Neural progenitor cell (in vitro differentiated cells): Measurements from ENCODE around the gene PYCR2. TPM values are rescaled to one million over a fixed set of nuclear protein-coding genes. Genes with fewer than 3 reads are reported as not detected.
"Not testable (repeated sequence)": the region's sequence is repeated elsewhere in the genome, so short reads cannot be mapped to it uniquely, and the experiment has no call there.

ENCODE experiments used
- DNase-seq: peaks from one replicate; pipeline ENCODE4 v3.0.0-alpha.2; 2016; ENCODE audit warnings: low spot score
- H2AFZ ChIP-seq: fragments of 200-600 bp; sonication (generic); replicated peaks from 2 replicates; pipeline ENCODE4 v1.6.1; 2016; ENCODE audit warnings: antibody characterized with exemption
- H3F3A ChIP-seq: fragments of 200-600 bp; sonication (generic); 2 replicates; pipeline ENCODE4 v1.6.1; 2016; ENCODE audit warnings: antibody characterized with exemption, low read depth
- H3K27ac ChIP-seq: fragments of 200-600 bp; sonication (generic); 2 replicates; pipeline ENCODE4 v1.5.1; 2016; ENCODE audit warnings: mild to moderate bottlenecking
- H3K27me3 ChIP-seq: fragments of 200-600 bp; sonication (generic); 2 replicates; pipeline ENCODE4 v1.6.1; 2016; ENCODE audit warnings: mild to moderate bottlenecking, moderate library complexity
- H3K36me3 ChIP-seq: fragments of 200-600 bp; sonication (generic); 2 replicates; pipeline ENCODE4 v1.5.1; 2016
- H3K4me1 ChIP-seq: fragments of 200-600 bp; sonication (generic); 2 replicates; pipeline ENCODE4 v1.6.1; 2016; ENCODE audit warnings: mixed run types
- H3K4me2 ChIP-seq: fragments of 200-600 bp; sonication (generic); 2 replicates; pipeline ENCODE4 v1.6.1; 2016
- H3K4me3 ChIP-seq: fragments of 200-600 bp; sonication (generic); 2 replicates; pipeline ENCODE4 v1.5.1; 2016
- H3K79me2 ChIP-seq: fragments of 200-600 bp; sonication (generic); 2 replicates; pipeline ENCODE4 v1.6.1; 2016; ENCODE audit warnings: low read depth
- H3K9ac ChIP-seq: fragments of 200-600 bp; sonication (generic); 2 replicates; pipeline ENCODE4 v1.6.1; 2016
- H3K9me3 ChIP-seq: fragments of 200-600 bp; sonication (generic); 2 replicates; pipeline ENCODE4 v1.5.1; 2016; ENCODE audit warnings: low read depth
- H4K20me1 ChIP-seq: fragments of 200-600 bp; sonication (generic); 2 replicates; pipeline ENCODE4 v1.6.1; 2016; ENCODE audit warnings: low read depth
- H3K27ac Mint-ChIP-seq: 3 replicates; pipeline ENCODE4 v1.8.0; 2021; ENCODE audit warnings: mixed read lengths
- H3K27me3 Mint-ChIP-seq: 2 replicates; pipeline ENCODE4 v1.8.0; 2022; ENCODE audit warnings: low read depth, mild to moderate bottlenecking, inconsistent platforms, moderate library complexity, mixed read lengths; ENCODE audit not compliant: insufficient read depth
- H3K36me3 Mint-ChIP-seq: 3 replicates; pipeline ENCODE4 v1.8.0; 2021; ENCODE audit warnings: mixed read lengths
- H3K4me1 Mint-ChIP-seq: 3 replicates; pipeline ENCODE4 v1.8.0; 2021; ENCODE audit warnings: mixed read lengths
- H3K4me3 Mint-ChIP-seq: 3 replicates; pipeline ENCODE4 v1.8.0; 2021; ENCODE audit warnings: mild to moderate bottlenecking, moderate library complexity, mixed read lengths
- H3K9me3 Mint-ChIP-seq: 3 replicates; pipeline ENCODE4 v1.8.0; 2020; ENCODE audit warnings: mixed read lengths
- EZH2 ChIP-seq: fragments of 200-600 bp; sonication (generic); IDR thresholded peaks from 2 replicates; pipeline ENCODE4 v1.6.1; 2017; ENCODE audit warnings: antibody characterized with exemption, mild to moderate bottlenecking, moderate library complexity
- EZH2phosphoT487 ChIP-seq: fragments of 200-600 bp; sonication (generic); IDR thresholded peaks from 2 replicates; pipeline ENCODE4 v1.6.1; 2017; ENCODE audit warnings: antibody characterized with exemption
- total RNA-seq: library from RNA; depleted of rRNA; stranded (reverse); fragments of >200 nt; gene quantifications from 2 replicates; pipeline ENCODE4 v1.2.3, GENCODE V29; 2015; ENCODE audit warnings: low replicate concordance
- TF ChIP-seq, protein P1 (sequence below): fragments of 200-600 bp; sonication (generic); IDR thresholded peaks from 2 replicates; pipeline ENCODE4 v1.5.1; 2017; ENCODE audit warnings: antibody characterized with exemption, mild to moderate bottlenecking

The PYCR2 gene
- total RNA-seq, 1 donor from 2014 or later = 23.8 TPM

DNA sequence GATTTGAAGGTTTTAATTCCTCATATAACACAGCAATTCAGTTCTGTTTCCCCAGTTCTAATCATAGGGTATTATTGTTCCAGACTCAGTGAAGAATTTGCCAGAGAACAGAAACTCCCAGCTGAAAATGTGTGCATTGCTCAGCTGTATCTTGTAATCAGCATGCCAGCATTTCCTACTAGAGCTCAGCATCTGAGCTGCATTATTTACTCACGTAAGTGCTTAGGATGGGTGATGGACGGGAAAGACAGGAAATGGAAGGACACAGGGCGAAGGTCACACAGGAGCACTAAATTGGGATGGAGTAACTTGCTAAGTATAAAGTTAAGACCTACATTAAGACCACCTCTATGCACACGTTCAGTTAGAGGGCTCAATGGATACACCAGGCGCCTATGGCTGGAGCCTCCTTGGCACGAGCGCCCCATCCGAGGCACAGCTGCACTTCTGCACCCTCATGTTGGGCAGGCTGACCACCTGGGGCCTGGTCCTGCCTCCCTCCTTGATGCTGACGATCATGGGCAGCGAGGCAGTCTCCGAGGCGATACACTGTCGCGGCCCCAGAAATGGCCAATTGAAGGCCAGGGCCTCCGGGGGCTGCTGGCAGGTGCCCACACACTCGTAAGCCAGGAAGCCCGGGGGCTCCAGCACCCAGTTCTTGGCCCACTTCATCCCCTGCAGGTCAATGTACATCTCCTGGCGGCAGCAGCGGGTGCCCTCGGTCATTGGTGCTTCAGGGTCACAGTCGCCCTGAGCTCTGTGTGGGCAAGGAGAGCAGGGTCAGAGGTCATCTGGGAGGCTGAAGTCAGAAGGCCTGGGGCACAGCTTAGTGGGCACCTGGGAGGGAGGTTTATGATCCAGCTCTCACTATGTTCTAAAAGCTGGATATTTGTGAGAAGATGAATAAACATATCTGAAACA is 13.3 kb upstream of the PYCR2 start:
- H3K36me3 ChIP-seq = no peaks in the 10 kb centered on the region
- no peaks in the 10 kb centered on the region for H4K20me1 ChIP-seq
- TF ChIP-seq, protein P1, sequence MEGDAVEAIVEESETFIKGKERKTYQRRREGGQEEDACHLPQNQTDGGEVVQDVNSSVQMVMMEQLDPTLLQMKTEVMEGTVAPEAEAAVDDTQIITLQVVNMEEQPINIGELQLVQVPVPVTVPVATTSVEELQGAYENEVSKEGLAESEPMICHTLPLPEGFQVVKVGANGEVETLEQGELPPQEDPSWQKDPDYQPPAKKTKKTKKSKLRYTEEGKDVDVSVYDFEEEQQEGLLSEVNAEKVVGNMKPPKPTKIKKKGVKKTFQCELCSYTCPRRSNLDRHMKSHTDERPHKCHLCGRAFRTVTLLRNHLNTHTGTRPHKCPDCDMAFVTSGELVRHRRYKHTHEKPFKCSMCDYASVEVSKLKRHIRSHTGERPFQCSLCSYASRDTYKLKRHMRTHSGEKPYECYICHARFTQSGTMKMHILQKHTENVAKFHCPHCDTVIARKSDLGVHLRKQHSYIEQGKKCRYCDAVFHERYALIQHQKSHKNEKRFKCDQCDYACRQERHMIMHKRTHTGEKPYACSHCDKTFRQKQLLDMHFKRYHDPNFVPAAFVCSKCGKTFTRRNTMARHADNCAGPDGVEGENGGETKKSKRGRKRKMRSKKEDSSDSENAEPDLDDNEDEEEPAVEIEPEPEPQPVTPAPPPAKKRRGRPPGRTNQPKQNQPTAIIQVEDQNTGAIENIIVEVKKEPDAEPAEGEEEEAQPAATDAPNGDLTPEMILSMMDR = no peak
- TF ChIP-seq EZH2phosphoT487 = no peak
- no peak for TF ChIP-seq EZH2
- Mint-ChIP-seq H3K4me3 (no peak overlapping the region), H3K9me3 (no peaks in the 10 kb centered on the region), H3K4me1 (peaks cover 14% of the 10 kb centered on the region), H3K27ac (no peak overlapping the region), H3K36me3 (no peaks in the 10 kb centered on the region), H3K27me3 (no peaks in the 10 kb centered on the region)
- no peaks in the 10 kb centered on the region for H3K9me3 ChIP-seq
- peaks cover 19% of the 10 kb centered on the region for H3K27me3 ChIP-seq
- no peak for DNase-seq
- peaks cover 4% of the 10 kb centered on the region for H3F3A ChIP-seq
- no peak overlapping the region for H3K9ac ChIP-seq
- H3K4me2 ChIP-seq = no peak overlapping the region
- peaks cover 13% of the 10 kb centered on the region for H3K4me1 ChIP-seq
- no peaks in the 10 kb centered on the region for H3K79me2 ChIP-seq
- H2AFZ ChIP-seq = no peak overlapping the region
- no peak overlapping the region for H3K4me3 ChIP-seq
- no peak overlapping the region for H3K27ac ChIP-seq

DNA sequence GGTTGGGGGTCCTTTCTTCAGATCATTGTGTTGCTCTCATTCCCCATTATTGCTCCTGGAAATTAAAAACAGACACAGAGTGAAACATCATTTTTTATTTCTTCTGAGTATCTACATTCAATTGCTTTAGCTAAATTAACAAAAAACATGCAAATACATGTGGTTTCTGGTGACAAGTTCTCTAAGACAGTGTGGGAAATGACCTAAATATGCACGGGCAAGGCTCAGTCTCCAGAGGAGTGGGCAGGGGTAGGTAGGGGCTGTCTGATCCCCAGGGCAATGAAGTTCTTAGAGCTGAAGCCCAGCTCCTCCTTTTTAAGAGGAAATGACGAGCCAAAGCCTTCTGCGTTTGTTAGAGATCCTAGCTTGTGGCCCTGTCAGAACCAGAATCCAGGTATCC is 12.5 kb upstream of the PYCR2 start:
- Histone ChIP-seq H3K79me2 (no peaks in the 10 kb centered on the region), H3K4me3 (no peak overlapping the region), H3K9me3 (no peaks in the 10 kb centered on the region), H4K20me1 (no peaks in the 10 kb centered on the region), H3K4me2 (no peak overlapping the region), H3F3A (peaks cover 4% of the 10 kb centered on the region), H3K27me3 (peaks cover 19% of the 10 kb centered on the region), H3K9ac (no peak overlapping the region), H3K4me1 (peaks cover 9% of the 10 kb centered on the region), H2AFZ (no peak overlapping the region), H3K27ac (no peak overlapping the region), H3K36me3 (no peaks in the 10 kb centered on the region)
- TF ChIP-seq EZH2 (no peak), EZH2phosphoT487 (no peak)
- TF ChIP-seq, protein P1 = no peak
- Mint-ChIP-seq H3K27ac (no peak overlapping the region), H3K4me1 (peaks cover 7% of the 10 kb centered on the region), H3K36me3 (no peaks in the 10 kb centered on the region), H3K4me3 (no peak overlapping the region), H3K9me3 (no peaks in the 10 kb centered on the region), H3K27me3 (peaks cover 3% of the 10 kb centered on the region)
- no peak for DNase-seq

DNA sequence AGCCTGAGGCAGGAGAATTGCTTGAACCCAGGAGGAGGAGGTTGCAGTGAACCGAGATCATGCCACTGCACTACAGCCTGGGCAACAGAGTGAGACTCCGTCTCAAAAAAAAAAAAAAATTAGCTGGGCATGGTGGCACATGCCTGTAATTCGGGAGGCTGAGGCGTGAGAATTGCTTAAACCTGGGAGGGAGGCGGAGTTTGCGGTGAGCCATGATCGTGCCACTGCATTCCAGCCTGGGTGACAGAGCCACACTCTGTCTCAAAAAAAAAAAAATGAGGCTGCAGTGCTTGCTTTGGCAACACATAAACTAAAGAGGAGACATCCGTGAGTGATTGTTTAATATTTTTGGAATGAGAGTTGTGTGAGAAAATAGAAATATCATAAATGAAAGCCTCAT is 12.0 kb upstream of the PYCR2 start:
- not testable (repeated sequence) for H3K27ac ChIP-seq, H3K9me3 ChIP-seq, H3K4me2 ChIP-seq, H3K79me2 ChIP-seq, H2AFZ ChIP-seq, H3K4me1 ChIP-seq, H3F3A ChIP-seq, H3K4me1 Mint-ChIP-seq, H3K36me3 ChIP-seq, H3K27me3 Mint-ChIP-seq, H3K9me3 Mint-ChIP-seq, H3K36me3 Mint-ChIP-seq, H3K27ac Mint-ChIP-seq, H3K9ac ChIP-seq, H4K20me1 ChIP-seq, DNase-seq, H3K4me3 ChIP-seq, H3K4me3 Mint-ChIP-seq
- peaks cover 19% of the 10 kb centered on the region for H3K27me3 ChIP-seq

DNA sequence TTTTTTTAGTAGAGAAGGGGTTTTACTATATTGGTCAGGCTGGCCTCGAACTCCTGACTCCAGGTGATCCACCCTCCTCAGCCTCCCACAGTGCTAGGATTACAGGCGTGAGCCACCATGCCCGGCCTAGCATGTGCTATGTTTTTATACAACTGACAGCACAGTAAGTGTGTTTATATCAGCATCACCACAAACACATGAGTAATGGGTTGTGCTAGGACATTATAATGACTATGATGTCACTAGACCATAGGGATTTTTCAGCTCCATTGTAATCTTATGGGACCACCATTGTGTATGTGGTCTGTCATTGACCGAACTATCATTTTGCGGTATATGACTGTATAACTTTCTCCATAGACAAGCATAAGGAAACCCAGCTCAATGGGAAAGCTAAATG is 10.7 kb upstream of the PYCR2 start:
- Histone ChIP-seq H2AFZ (no peak overlapping the region), H3K4me3 (no peak overlapping the region), H3K4me1 (no peaks in the 10 kb centered on the region), H3K9ac (no peak overlapping the region), H4K20me1 (no peaks in the 10 kb centered on the region), H3K27ac (no peak overlapping the region), H3K36me3 (no peaks in the 10 kb centered on the region), H3K79me2 (no peaks in the 10 kb centered on the region), H3K27me3 (peaks cover 13% of the 10 kb centered on the region), H3F3A (no peaks in the 10 kb centered on the region), H3K4me2 (no peak overlapping the region), H3K9me3 (no peaks in the 10 kb centered on the region)
- Mint-ChIP-seq H3K9me3 (no peaks in the 10 kb centered on the region), H3K36me3 (no peaks in the 10 kb centered on the region), H3K4me1 (no peaks in the 10 kb centered on the region), H3K27me3 (peaks cover 3% of the 10 kb centered on the region), H3K27ac (no peak overlapping the region), H3K4me3 (no peak overlapping the region)
- TF ChIP-seq EZH2 = no peak
- TF ChIP-seq, protein P1 = no peak
- no peak for TF ChIP-seq EZH2phosphoT487
- DNase-seq = no peak
